AG04449 (cell line): ENCODE results near the gene ASCC3.
A peak's percentile ranks its signal among the peaks of the same experiment; 100 is the strongest.

Source experiments
- CTCF ChIA-PET: fragments of 350-600 bp; formaldehyde crosslinking; extraction: SDS; loops from one replicate; lab custom pipeline; 2021; ENCODE audit warnings: antibody characterized with exemption; lab: Yijun Ruan, JAX
- POLR2A ChIA-PET: fragments of 400-600, 350-600 bp; formaldehyde crosslinking; extraction: SDS; loops from one replicate; lab custom pipeline; 2020; ENCODE audit warnings: antibody characterized with exemption, inconsistent platforms; lab: Yijun Ruan, JAX
- DNase-seq: peaks from one replicate; pipeline ENCODE4 v3.0.0-alpha.2; 2010; ENCODE audit warnings: low read depth, low spot score
- H3K4me3 ChIP-seq: 2 replicates; pipeline ENCODE4 v1.5.1; 2011; ENCODE audit warnings: low read depth, mild to moderate bottlenecking, control low read depth, low read length
- CTCF ChIP-seq: IDR thresholded peaks from one replicate; pipeline ENCODE4 v1.5.1; 2011; ENCODE audit warnings: mild to moderate bottlenecking, moderate library complexity, low read length, control low read depth, inconsistent platforms; ENCODE audit not compliant: insufficient read depth; ENCODE audit errors: missing control alignments

ASCC3 gene

DNA sequence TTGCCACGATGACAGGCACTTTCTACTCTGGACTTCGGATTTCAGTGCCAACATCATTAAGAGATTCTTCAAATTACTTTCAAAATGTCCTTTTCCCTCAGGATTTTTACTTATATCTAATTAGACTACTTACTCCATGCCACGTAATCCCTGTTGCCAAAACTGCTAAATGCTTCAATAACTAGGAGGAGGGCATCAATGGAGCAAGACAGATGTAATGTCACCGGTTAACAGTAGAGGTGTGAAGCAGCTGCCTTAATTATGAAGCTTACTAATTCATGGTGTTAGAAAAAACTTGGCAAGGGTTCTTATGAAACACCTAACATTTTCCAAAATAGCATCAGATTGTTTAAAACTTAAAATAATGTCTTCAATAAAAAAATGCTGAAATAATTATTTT is 305.2 kb downstream of the ASCC3 start:
- DNase-seq: no peak
- H3K4me3 ChIP-seq: no peak overlapping the region
- ChIA-PET CTCF (interaction anchor here (1.2 to 1.3 kb wide), 2 partner anchors 57 to 469 kb away, joined by 3 to 4 read pairs; no protein-coding TSS in a partner anchor), POLR2A (no interaction called here)
- no peak for TF ChIP-seq CTCF

GRCh38 chr6:100574836-100575235 is 306.3 kb downstream of the ASCC3 start:
- ChIA-PET CTCF (interaction anchor here (1.0 to 1.7 kb wide), 8 partner anchors 10 to 467 kb away, joined by 3 to 8 read pairs (median 4); no protein-coding TSS in a partner anchor), POLR2A (no interaction called here)
- no peak overlapping the region for H3K4me3 ChIP-seq
- TF ChIP-seq CTCF: no peak
- DNase-seq: no peak

- no peak for DNase-seq
- peak; percentile 23 for TF ChIP-seq CTCF
- POLR2A ChIA-PET: no interaction called here
- CTCF ChIA-PET: interaction anchor here (0.8 to 1.8 kb wide), 10 partner anchors 10 to 705 kb away, joined by 3 to 8 read pairs (median 5); no protein-coding TSS in a partner anchor
- H3K4me3 ChIP-seq: no peak overlapping the region
These were observed 308.0 kb downstream of the ASCC3 start for GRCh38 chr6:100573166-100573565.

GRCh38 chr6:100568255-100568654 is 312.9 kb downstream of the ASCC3 start:
- no peak for DNase-seq
- POLR2A ChIA-PET: no interaction called here
- no peak overlapping the region for H3K4me3 ChIP-seq
- TF ChIP-seq CTCF: no peak
- CTCF ChIA-PET: interaction anchor here (1.3 kb wide), 1 partner anchor 452 kb away, joined by 5 read pairs; no protein-coding TSS in a partner anchor

DNA sequence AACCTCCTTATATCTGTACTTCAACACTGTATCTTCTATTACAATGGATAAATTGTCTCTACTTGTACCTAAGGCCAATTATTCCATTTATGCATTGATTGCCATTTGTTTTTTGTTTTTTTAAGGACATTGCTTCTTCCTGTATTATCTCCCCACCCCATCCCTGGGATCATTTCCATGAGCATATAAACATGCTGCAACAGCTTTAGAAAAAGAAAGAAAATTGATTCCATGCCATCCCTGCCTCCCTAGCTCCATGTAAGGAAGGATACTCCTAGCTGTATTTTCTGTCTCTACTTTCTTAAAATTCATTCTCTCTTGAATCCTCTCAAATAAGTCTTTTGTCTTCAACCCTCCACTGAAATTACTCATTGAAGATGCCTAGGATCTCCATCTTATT is 314.6 kb downstream of the ASCC3 start:
- no peak for TF ChIP-seq CTCF
- H3K4me3 ChIP-seq: no peak overlapping the region
- DNase-seq: no peak
- ChIA-PET POLR2A (no interaction called here), CTCF (interaction anchor here (0.7 to 1.7 kb wide), 3 partner anchors 450 to 698 kb away, joined by 3 to 5 read pairs (median 5); no protein-coding TSS in a partner anchor)

DNA sequence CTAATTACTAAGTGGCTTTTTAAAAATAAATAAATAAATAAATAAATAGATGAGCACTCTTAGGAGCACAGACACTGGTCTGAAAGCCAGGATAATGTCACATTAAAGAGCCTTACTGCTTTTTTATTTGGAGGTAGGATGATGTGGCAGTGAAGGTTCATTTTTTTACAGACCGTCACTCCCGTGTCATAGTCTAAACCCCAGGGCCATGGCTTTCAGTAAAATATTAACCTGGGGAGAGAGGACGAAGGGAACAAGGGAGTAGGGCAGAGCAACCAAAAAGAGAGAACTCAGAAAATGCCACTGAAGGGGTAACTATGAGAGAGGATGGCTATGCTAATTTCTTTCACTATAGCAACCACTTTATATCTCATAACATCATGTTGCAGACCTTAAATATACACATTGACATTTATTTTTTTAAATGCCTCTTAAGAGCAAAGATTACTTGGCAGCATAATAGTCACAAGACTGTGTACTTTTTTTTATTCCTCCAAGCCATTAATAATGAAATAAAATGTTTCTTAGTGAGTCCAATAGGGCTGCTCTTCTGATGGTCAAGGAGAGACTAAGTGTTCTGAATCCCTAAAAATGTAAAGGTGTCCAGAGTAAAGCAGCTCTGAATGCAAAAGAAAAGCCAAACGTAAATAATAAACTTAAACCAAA is 315.6 kb downstream of the ASCC3 start:
- no peak for DNase-seq
- TF ChIP-seq CTCF: no peak
- H3K4me3 ChIP-seq: no peak overlapping the region
- CTCF ChIA-PET: interaction anchor here (1.7 kb wide), 1 partner anchor 697 kb away, joined by 5 read pairs; no protein-coding TSS in a partner anchor
- POLR2A ChIA-PET: no interaction called here
